NCI-H345 treated with DMSO at 0.1 percent for 48 hours (cell line): ENCODE data around the gene PLCD1.
"Not testable (repeated sequence)": the region's sequence is repeated elsewhere in the genome, so short reads cannot be mapped to it uniquely, and the experiment has no call there.

Source experiments
- DNase-seq: peaks from one replicate; lab custom pipeline; 2025; ENCODE audit not compliant: unreplicated experiment; lab: John Stamatoyannopoulos, UW

Gene PLCD1

DNA sequence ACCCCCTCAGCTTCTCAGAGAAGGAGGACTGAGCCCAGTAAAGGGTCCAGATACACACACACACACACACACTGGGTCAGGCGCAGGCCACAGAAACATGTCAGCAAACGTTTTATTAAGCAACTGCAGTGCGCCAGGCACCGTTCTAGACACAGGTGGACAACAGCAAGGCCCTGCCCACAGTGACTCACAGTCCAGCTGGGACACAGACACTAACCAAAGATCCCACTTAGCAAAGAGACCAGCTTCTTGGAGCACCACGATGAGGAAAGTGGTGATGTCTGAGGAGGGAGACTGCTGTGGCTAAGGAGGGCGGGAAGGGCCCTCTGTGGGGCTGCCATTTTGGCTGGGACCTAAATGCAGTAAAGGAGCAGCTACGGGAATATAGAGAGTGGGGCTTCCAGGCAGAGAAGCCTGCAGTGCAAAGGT is 41.7 kb downstream of the PLCD1 start:
- no peak for DNase-seq

DNA sequence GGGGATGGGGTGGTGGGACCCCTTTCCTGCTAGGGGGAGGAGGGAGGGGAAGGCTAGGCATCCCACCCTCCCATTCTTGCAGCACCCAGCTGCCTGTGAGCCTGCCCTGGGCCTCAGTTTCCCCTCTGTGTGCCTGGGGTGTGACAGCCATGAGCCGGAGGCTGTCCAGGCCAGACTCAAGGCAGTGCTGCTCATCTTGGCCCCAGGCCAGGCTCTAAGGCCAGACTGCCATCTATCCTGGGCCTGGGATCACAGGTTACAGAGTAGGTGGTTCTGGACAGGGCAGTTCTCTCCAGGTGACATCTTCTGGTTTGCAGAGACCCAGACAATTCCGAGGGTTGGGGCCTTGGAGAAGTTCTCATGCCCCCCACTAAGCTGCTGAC is 42.1 kb downstream of the PLCD1 start:
- no peak for DNase-seq

DNA sequence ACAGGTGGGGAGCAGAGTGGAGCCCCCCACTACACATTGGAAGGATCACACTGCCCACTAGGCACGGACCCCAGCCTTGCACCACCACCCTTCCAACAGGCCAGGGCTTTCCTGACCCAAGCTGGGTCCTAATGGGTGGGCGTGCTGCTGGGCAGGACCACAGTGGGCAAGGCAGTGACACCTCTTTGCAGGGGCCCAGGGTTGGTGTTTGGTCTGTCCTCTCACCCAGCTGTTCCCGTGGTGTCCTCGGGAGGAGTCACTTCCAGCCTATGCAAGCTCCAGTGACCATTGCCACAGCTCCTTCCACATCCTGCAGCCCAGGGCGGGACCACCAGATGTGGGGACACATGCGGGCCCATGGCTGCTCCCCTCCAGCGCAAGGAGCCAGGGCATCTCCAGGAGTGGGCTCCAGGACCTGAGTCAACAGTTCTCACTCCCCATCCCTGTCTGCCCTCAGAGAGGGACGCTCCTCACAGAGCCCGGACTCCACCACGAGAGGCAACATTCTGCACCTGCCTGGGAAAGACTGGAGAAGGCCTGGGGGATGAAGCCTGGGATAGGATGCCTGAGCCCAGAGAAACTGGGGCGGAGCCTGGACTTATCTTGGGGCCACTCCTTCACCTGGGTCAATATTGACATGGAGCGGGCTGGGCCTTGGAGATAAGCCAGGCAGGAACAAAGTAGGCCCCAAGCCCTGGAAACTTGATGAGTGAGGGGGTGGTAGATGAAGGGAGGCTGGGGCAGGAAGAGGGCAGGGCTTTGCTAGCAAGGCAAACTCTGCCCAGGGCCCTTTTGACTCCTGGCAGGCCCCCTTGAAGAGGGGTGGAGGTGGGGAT is 42.7 kb downstream of the PLCD1 start:
- DNase-seq: no peak

DNA sequence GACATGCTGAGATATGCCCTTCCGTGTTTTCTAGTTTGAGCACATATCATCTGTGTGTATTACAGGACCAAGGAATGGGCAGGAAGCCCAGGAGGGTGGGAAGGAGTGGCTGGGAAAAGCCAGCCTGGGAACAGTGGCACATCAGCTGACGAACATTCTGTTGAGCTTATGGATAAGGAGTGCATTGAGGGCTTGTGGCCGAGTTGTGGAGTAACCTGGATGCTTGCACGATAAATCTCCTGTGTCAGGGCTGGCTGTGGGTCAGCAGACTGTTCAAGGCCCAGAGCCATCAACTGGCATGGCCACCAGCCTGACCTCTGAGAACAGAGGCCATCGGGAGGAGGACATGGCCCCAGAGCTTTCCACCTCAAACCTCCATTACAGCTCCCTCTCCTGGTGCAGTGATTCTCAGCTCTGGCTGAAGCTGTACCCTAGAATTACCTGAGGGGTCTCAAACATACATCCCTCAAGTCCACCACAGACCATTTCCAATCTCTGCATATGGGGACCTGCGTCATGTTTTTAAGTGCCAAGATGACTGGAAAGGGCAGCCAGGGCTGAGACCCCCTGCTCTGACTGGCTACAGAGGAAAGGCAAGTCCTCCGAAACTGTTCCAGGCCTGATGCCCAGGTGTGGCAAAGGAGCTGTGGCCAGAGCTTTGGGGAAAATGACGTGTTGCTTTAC is 43.7 kb downstream of the PLCD1 start:
- no peak for DNase-seq

DNA sequence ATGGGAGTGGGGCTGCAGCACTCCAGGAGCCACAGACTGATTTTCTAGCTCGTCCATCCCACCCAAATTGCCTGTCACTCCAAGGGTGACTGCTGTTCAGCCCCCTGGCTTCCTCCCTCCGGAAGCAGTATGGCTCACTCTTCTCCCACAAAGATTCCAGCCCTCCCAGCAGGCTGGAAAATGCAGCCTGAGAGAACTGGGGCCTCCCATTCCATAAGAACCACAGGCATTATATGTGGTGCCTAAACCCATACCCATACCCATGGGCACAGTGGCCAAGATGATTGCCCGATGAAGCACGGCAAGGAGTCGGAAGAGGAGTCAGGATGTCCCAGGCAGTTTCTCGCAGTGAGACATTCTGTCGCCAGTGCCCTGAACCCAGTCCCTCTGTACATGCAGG is 44.8 kb downstream of the PLCD1 start:
- no peak for DNase-seq

DNA sequence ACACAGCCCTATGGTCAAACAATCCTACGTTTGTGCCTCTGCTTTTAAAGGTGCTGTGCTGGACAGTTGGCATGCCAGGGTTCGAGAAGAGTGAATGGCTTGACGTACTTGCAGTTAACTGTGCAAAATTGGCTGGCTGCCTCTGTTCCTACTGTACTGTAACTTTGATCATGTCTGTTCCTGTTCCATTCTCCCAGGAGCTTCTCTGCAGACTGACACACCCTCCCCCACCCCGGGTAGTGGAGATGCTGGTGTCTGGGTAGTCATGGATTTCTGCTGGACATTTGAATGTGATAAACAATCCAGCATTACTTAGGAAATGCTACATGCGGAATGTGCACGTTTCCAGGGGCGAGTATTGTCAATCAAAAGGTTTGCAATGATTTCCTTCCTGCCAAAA is 45.4 kb downstream of the PLCD1 start:
- no peak for DNase-seq

DNA sequence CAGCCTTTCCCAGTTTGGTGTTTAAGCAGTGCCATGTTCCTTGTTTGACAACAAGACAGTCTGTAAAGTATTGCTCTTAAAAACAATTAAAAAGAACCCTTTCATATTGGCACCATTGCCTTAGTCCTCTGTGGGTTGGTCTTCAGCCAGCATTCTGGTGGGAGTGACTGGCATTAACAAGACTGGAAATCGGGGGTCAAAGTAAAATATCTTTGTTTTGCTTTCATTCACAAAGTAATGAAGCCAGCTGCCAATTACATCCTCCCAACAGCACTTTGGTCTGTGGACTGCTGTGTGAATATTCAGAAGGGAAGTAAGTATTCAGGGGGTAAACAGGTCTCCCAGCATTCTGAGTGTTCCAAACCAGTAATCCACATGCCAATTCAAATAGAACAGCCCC is 47.1 kb downstream of the PLCD1 start:
- no peak for DNase-seq

DNA sequence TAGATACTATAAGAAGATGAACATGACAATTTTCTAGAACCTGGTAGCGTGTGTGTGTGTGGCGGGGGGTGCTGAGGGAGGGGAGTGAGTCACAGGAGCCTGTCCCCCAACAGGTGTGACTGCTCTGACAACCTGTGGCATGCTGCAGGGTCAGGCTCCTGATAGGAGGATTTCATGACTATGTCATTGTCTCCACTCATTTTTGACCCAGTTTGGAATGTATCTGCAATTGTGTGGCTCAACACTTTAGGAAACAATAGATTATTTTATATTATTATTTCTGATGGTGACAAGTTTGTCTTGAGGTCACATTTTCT is 48.1 kb downstream of the PLCD1 start:
- no peak for DNase-seq

DNA sequence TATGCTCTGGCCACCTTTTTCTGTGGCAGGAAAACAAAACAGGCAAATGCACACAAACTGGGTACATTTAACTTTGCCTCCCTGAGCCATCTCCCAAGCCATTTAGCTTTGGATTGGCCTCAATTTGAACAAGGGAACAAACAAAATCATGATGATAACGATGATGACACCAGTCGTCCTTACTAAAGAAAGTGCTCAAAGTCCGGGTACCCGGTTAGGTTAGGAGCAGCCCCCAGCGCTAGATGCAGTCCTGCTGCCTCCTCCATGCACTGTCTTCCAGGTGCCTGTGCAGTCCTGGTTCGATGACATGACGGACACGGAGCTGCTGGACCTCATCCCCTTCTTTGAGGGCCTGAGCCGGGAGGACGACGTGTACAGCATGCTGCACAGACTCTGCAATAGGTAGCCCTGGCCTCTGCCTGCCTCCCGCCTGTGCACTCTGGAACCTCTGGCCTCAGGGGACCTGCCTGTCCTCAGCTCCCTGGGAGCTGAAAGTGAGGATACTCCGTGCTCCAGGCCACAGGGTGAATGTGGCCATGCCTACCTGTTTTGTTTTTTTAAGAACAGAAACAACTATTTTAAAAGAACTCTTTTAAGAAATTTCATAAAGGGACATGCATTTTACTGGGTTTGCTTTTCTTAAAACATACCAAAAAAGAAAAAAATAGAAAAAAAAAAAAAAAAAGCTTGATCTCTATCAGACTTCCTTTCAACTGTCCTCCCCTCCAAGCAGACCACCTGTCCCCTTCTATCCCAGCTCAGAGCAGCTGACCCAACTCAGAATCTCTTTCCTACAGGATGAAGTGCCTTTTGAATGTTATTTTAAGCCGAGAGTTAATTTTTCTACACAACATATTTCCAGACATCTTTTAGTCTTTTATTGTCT is 48.7 kb downstream of the PLCD1 start:
- DNase-seq: no peak

DNA sequence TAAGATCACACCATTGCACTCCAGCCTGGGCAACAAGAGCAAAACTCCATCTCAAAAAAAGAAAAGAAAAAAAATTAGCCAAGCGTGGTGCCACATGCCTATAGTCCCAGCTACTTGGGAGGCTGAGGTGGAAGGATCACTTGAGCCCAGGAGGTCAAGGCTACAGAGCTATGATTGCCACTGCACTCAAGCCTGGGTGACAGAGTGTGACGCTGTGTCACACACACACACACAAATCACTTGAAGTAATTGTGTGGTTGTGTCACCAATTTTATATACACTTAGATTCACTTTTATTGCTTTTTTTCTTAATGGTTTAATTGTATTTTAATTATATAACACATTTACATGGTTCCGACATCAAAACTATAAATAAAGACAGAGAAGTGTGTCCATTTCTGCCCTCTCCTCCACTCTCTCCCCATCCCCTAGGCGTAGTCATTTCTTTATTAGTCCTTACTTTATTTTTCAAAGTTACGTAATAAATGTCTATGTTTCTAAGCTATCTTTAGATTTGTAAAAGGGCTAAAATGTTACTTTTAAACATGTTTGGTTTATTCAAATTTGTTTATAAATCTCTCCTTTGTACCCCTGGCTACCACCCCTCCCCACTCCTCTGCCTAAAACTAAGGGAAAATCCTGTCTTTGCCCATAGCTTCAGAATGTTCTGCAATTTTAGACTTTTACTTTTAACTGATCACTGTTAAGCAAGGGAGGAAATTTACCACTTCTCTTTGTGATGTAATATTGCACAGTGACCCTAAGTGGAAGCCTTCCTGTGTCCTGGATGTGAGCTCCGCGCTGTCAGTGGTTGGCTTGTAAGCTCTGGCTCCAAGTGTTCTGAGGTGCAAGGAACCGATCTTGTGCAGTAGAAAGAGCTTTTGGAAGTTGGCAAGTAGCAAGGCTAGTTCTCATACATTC is 49.6 kb downstream of the PLCD1 start:
- DNase-seq: no peak

DNA sequence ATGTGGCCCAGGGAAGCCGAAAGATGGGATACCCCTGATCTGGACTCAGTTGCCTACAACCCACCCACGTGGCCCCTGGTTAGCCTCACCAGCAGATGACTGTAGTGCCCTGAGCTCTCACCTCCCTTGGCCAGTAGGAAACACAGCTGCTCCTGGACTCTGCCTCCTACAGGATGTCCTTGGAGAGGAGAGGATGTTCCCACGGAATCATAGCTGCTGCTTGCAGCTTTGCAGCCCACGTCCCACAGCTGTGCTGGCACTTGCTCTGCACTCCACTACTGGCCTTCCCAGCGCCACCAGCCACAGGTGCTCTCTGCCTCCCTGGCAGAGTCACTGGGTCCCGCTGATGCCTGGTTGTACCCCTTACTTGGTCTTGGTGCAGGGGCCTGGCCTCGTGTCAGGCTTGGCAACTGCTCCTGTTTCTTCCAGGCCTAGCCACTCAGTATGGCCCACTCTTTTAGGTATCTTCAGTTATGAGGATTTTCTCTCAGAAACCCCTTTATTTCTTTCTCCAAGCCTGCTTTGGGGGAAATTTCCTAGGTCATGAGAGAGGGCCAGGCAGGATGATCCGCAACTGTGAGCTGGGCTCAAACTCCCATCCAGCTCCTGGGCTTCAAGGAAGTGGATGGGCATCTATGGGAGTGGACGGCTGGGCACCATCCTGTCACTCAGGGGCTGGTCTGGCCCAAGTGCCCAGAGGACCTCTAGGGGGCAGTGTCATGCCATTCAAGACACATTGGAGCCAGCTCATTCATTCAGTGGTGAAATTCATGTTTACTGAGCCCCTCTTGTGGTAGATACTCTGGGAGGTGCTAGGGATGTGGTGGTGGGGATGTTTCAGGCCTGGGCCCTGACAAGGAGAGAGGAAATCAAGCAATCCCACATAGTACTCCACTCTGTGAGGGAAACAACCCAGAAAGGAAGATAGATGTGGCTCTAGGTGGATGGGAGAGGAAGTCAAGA is 55.0 kb downstream of the PLCD1 start:
- DNase-seq: no peak

DNA sequence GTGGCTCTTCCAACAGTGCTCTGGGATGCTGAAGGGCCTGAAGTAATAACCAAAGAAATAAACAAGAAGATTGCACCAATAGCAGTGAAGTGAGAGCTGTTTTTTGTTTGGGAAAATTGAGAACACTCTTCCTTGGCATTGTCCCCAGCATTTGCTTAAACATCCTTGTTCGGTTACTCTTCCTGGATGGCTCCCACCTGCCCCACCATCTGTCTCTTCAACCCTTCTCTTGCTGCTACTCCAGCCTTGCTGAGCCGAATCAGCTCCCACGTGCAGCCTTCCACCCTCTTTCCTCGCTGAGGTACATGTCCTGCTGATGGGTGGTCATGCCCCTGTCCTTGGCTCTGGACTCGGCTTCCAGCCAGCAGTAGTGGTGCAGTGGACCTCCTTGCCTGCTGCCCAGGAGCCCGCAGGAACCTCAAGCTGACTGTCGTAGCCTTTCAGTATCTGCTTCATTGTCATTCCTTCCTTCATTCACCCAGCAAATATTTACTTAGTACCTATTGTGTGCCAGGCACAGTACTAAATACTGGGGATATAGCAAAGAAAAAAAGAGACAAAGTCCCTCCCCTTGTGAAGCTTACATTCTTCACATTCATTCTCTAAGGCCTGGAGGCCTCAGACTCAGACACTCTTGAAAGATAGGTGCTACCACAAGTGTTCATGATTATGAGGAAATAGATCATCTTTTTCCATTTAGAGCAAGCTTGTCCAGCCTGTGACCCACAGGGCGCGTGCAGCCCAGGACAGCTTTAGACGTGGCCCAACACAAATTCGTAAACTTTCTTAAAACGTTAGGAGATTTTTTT is 56.0 kb downstream of the PLCD1 start:
- DNase-seq: no peak

DNA sequence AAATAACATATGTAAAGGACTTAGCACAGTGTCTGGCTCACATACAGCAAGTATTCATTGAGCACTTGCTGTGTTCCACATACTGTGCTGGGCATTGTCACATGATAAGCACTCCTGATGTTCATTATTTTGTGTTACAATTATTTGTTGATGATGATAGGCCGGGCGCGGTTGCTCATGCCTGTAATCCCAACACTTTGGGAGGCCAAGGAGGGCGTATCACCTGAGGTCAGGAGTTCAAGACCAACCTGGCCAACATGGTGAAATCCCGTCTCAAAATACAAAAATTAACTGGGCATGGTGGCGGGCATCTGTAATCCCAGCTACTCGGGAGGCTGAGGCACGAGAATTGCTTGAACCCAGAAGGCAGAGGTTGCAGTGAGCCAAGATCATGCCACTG is 57.4 kb downstream of the PLCD1 start:
- DNase-seq: not testable (repeated sequence)

DNA sequence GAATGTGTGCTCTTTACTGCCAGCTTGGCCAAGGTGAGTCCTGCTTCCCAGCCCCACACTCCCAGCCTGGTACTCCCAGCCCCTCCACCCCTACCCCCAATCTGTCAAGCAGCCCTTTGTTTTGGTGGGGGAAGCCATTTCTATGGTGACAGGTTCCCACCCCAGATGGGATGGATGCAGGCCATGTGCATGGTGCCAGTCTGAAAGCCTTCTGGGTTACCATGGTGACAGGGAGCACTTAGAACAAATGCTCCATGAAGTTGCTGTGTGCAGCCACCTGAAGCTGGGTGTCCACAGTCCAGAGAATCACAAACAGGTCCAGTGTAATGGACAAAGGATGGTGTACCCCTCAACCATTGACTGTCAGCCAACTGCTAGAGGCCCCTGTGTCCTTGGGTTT is 58.0 kb downstream of the PLCD1 start:
- no peak for DNase-seq

DNA sequence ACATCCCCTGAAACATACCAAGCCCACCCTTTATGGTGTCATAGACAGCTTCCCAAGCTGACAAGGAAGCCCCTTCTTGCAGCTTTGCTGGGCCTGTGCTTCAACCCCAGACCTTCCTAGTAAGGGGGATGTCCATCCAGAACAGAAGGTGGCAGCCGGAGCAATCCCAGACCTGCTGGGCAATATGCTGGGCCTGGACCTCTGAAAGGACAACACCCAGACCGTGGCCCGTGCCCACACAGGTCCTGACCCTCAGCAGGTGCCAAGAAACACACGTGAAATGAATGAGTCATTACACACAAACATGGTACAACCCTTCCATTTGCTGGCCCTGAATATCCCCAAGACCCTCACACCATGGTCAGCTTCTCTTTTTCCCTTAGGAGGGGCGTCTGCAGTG is 58.6 kb downstream of the PLCD1 start:
- no peak for DNase-seq

DNA sequence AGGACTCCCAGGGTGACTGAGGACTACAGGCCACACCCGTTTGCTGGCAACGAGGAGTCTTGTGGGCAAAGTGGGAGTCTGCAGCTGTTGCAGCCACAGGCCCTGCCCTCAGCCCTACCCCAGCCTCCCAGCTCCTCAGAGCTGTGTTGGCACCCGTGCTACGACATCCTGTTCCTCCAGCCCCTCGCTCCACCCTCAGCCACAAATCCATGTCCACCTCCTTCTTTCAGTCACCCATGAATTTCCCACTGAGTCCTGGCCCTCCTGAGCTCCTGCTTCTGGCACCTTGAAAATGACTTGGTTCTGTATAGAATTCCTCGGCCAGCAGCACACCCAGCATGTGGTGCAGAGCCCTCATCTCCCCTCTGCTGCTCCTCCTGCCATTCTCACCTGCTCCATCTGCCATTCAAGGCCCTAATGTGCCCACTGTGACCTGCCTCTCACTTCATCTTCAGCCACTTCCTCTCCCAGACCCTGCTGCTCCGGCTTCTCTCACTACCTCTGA is 59.8 kb downstream of the PLCD1 start:
- DNase-seq: no peak

DNA sequence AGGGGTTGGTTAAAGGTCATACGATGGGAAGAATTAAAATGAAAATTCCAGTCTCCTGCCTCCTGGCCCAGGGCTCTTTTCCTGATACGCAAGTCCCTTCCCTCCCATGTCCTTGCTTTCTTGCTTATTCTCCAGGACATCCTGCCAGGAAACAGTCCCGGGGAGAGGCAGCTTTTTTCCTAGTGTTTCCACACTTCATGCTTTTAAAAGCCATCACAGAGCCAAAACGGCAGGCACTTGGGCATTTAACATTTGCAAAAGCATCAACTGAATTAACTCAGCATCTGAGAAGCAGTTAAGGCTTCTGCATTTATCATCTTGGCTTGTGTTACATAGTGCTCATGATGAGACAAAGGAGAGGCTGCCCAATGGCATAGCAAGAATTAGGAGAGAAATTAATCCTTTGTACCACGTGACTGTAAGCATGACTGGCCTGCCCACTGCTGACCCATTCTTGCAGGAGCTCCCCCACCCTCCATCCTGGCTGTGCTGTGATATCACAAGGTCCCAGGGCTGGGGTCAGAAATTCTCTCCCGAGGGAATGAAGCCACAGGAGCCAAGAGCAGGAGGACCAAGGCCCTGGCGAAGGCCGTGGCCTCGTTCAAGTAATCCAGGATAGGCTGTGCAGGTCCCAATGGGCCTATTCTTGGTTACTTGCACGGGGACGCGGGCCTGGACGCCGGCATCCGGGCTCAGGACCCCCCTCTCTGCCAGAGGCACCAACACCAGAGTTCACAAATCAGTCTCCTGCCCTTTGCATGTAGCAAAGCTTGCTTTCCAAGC is 60.4 kb downstream of the PLCD1 start:
- no peak for DNase-seq

DNA sequence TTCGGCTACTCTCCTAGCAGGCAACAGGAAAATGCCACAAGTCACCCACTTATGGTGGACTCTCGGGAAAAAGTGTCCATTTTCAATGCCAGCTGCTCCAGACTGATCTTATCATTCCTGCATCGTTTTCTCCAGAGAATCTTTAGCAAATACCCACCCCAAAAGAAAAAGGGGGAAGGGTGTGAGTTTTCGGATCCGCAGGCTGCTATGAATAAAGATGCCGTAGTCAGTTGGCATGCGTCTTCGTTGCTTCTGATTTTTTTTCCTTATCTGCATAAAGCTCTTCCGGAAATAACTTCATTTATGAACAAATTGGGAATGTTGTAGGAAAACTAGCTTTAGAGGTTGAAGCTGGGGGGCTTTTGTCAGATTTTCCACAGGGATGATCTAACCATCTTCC is 61.2 kb downstream of the PLCD1 start:
- no peak for DNase-seq
